Mammary epithelial cell (primary cell): ENCODE data around the gene TUBE1.

Experiments
- CTCF ChIP-seq, 2 donors: IDR thresholded peaks in 1 of 2; conservative IDR thresholded peaks in 1 of 2; 2 replicates each; pipeline ENCODE4 v1.5.1; 2011 to 2012; ENCODE audit warnings: inconsistent platforms in 2 of 2, low read length in 2 of 2, mild to moderate bottlenecking in 2 of 2, control low read depth in 1 of 2, low read depth in 1 of 2; ENCODE audit not compliant: insufficient read depth in 1 of 2; ENCODE audit errors: extremely low read depth in 1 of 2
- EZH2 ChIP-seq: IDR thresholded peaks from 2 replicates; pipeline ENCODE4 v1.6.1; 2012; ENCODE audit warnings: low read length, inconsistent platforms, borderline replicate concordance

GRCh38 chr6:112036088-112036637 lies 51.1 kb downstream of the TUBE1 start:
- TF ChIP-seq EZH2 (no peak), CTCF (conservative IDR thresholded peaks at IDR 0.05 in 1 of 2, IDR thresholded peaks at IDR 0.05 in 1 of 2; ENCODE audit: extremely low read depth in 1 of 2, insufficient read depth in 1 of 2, low read depth in 1 of 2, low read length in 2 of 2) (no peak)
